CD4-positive, alpha-beta memory T cell (primary cell): ENCODE measurements around the gene CAMKK2. TPM values are rescaled to one million over a fixed set of nuclear protein-coding genes. Genes with fewer than 3 reads are reported as not detected.
A peak's percentile ranks its signal among the peaks of the same experiment; 100 is the strongest.
"Not testable (repeated sequence)": the region's sequence is repeated elsewhere in the genome, so short reads cannot be mapped to it uniquely, and the experiment has no call there.

ENCODE experiments used
- CTCF ChIA-PET: fragments of 350-600 bp; sonication (Branson Sonifier 250); formaldehyde crosslinking; loops from one replicate; lab custom pipeline; 2021; ENCODE audit warnings: inconsistent platforms; ENCODE audit not compliant: partially characterized antibody; lab: Charles Lee
- POLR2A ChIA-PET: fragments of 350-600 bp; sonication (Branson Sonifier 250); formaldehyde crosslinking; loops from one replicate; lab custom pipeline; 2021; ENCODE audit not compliant: partially characterized antibody; lab: Charles Lee
- DNase-seq, 5 donors: peaks; one replicate each; pipeline versions ENCODE4 v3.0.0 to v3.0.0-alpha.2; 2020 to 2022; ENCODE audit warnings: mixed read lengths in 1 of 5
- H3K27ac ChIP-seq: one replicate; pipeline ENCODE4 v1.7.0; 2013; ENCODE audit warnings: low read depth, low read length
- H3K27me3 ChIP-seq: 2 replicates; pipeline ENCODE4 v1.7.0; 2013; ENCODE audit warnings: mild to moderate bottlenecking, low read length, moderate library complexity; ENCODE audit not compliant: insufficient read depth
- H3K36me3 ChIP-seq: 2 replicates; pipeline ENCODE4 v1.7.0; 2013; ENCODE audit warnings: mild to moderate bottlenecking, low read length, moderate library complexity; ENCODE audit not compliant: insufficient read depth
- H3K4me1 ChIP-seq: 2 replicates; pipeline ENCODE4 v1.7.0; 2013; ENCODE audit warnings: mild to moderate bottlenecking, low read length, moderate library complexity; ENCODE audit not compliant: insufficient read depth
- H3K4me3 ChIP-seq, 2 donors: one replicate each; pipeline ENCODE4 v1.7.0; 2013; ENCODE audit warnings: low read length in 2 of 2, mild to moderate bottlenecking in 1 of 2
- H3K9me3 ChIP-seq, 2 donors: one replicate each; pipeline ENCODE4 v1.7.0; 2013; ENCODE audit warnings: low read length in 2 of 2, control low read depth in 1 of 2; ENCODE audit not compliant: control insufficient read depth in 1 of 2
- H3K27ac Mint-ChIP-seq, 7 donors: one replicate each; pipeline ENCODE4 v1.8.0; 2020 to 2021; ENCODE audit warnings: mixed read lengths in 7 of 7, mild to moderate bottlenecking in 6 of 7, inconsistent platforms in 3 of 7, moderate library complexity in 3 of 7
- H3K27me3 Mint-ChIP-seq, 2 donors: one replicate each; pipeline ENCODE4 v1.8.0; 2020 to 2021; ENCODE audit warnings: mixed read lengths in 2 of 2
- H3K36me3 Mint-ChIP-seq, 2 donors: one replicate each; pipeline ENCODE4 v1.8.0; 2020 to 2021; ENCODE audit warnings: mixed read lengths in 2 of 2, inconsistent platforms in 1 of 2, mild to moderate bottlenecking in 1 of 2
- H3K4me1 Mint-ChIP-seq, 4 donors: one replicate each; pipeline ENCODE4 v1.8.0; 2020 to 2021; ENCODE audit warnings: mixed read lengths in 4 of 4, mild to moderate bottlenecking in 1 of 4
- H3K4me3 Mint-ChIP-seq, 8 donors: one replicate each; pipeline ENCODE4 v1.8.0; 2020 to 2021; ENCODE audit warnings: mixed read lengths in 8 of 8, mild to moderate bottlenecking in 7 of 8, moderate library complexity in 6 of 8, inconsistent platforms in 3 of 8
- H3K9me3 Mint-ChIP-seq, 8 donors: one replicate each; pipeline ENCODE4 v1.8.0; 2020 to 2021; ENCODE audit warnings: mixed read lengths in 8 of 8, mild to moderate bottlenecking in 5 of 8, inconsistent platforms in 3 of 8, moderate library complexity in 1 of 8
- intact Hi-C: fragments of 100-400 bp; cut with micrococcal nuclease; formaldehyde crosslinking; loops from one replicate; pipeline ENCODE4 v1.15.1; 2023
- polyA plus RNA-seq, 2 donors: library from polyadenylated mRNA; unstranded; fragments of 300-500 nt; fragmentation: Illumina TruSeq; gene quantifications; one replicate each; pipeline ENCODE4 v1.2.3, GENCODE V29; 2021
- total RNA-seq, 2 experiments: library from RNA; stranded (reverse); gene quantifications; one replicate each; pipeline ENCODE4 v1.2.3, GENCODE V29; 2021

CAMKK2 gene
- total and polyA plus RNA-seq, 4 experiments from 2014 or later = 13.4 to 20.6 (median 18.5) TPM

DNA sequence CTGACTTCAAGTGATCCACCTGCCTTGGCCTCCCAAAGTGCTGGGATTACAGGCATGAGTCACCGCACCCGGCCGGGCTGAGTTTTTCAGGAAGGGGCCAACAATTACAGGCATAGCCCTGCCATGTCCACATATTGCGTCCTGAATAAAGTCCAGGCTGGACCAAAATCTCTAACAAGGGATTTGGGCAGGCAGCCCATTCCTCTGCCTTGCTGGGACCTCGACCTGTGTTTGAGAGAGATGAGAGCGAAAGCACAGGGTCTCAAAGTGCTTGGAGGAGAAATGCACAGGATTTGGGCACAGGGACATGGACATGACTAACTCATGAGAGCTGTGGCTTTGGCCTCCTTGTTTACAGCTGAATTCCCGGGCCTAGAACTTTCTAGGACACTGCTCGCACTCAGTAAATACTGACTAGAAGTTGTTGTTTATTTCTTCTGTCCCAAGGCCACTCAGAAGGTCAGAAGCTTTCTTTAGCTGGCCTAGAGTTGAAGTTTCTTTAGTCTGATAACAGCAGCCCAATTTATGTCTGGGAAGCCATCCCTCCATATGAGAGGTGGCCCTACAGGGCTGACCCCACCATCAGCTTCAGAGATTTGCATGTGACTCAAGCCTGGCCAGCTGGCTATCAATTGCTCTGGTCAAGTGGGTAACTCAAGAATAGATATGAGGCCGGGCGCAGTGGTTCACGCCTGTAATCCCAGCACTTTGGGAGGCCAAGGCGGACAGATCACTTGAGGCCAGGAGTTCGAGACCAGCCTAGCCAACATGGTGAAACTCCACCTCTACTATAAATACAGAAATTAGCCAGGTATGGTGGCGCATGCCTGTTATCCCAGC is 11.7 kb downstream of the CAMKK2 start:
- no peaks in the 10 kb centered on the region for H3K27me3 Mint-ChIP-seq
- intact Hi-C loops = no loop called here
- Histone ChIP-seq H3K36me3 (no peaks in the 10 kb centered on the region), H3K9me3 (no peaks in the 10 kb centered on the region), H3K27ac (no peak overlapping the region), H3K4me3 (no peak overlapping the region), H3K4me1 (no peaks in the 10 kb centered on the region), H3K27me3 (no peaks in the 10 kb centered on the region)
- H3K4me3 Mint-ChIP-seq = no peak overlapping the region
- POLR2A ChIA-PET = interaction anchor here (1.0 kb wide), 1 partner anchor 75 kb away, joined by 3 read pairs; no protein-coding TSS in a partner anchor
- no peak overlapping the region for H3K27ac Mint-ChIP-seq
- H3K4me1 Mint-ChIP-seq = peaks cover 0 to 4% (median 0%) of the 10 kb centered on the region in 4 donors
- DNase-seq = no peak
- CTCF ChIA-PET = interaction anchor here (0.7 kb wide), 1 partner anchor 54 kb away, joined by 3 read pairs; no protein-coding TSS in a partner anchor
- peaks cover 0 to 2% (median 0%) of the 10 kb centered on the region in 8 donors for H3K9me3 Mint-ChIP-seq
- H3K36me3 Mint-ChIP-seq = no peaks in the 10 kb centered on the region

DNA sequence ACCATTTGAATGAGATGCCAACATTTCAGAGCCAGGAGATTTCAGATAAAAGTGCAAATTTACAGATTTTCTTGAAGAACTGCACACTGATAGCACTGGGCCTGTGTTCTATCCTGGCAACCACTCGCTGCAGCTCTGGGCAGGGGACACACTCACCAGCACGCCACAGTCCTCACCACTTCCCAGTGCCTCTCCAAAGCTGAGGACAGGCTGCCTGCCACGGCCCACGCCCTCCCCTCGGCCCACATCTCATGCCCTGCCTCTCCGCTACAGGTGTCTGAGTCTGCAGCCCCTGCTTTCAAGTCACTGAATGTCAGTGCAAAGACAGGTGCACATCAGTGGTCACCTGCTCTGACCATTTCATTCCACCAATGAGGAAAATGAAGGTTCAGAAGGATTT is 12.7 kb downstream of the CAMKK2 start:
- H3K4me3 ChIP-seq = no peak overlapping the region
- no peak overlapping the region for H3K4me3 Mint-ChIP-seq
- ChIA-PET POLR2A (no interaction called here), CTCF (no interaction called here)
- no peaks in the 10 kb centered on the region for H3K36me3 ChIP-seq
- DNase-seq = no peak
- intact Hi-C loops = no loop called here
- peaks cover 0 to 4% (median 0%) of the 10 kb centered on the region in 4 donors for H3K4me1 Mint-ChIP-seq
- peak overlapping the region in 1 of 7 donors; percentile 36 for H3K27ac Mint-ChIP-seq
- no peaks in the 10 kb centered on the region for H3K36me3 Mint-ChIP-seq
- H3K9me3 ChIP-seq = no peaks in the 10 kb centered on the region
- peaks cover 0 to 2% (median 0%) of the 10 kb centered on the region in 8 donors for H3K9me3 Mint-ChIP-seq
- H3K27ac ChIP-seq = no peak overlapping the region
- no peaks in the 10 kb centered on the region for H3K27me3 Mint-ChIP-seq
- H3K27me3 ChIP-seq = no peaks in the 10 kb centered on the region
- H3K4me1 ChIP-seq = no peaks in the 10 kb centered on the region

GRCh38 chr12:121283388-121283787 is 13.1 kb downstream of the CAMKK2 start:
- H3K4me3 ChIP-seq = no peak overlapping the region
- H3K36me3 Mint-ChIP-seq = no peaks in the 10 kb centered on the region
- intact Hi-C loops = no loop called here
- ChIA-PET POLR2A (no interaction called here), CTCF (no interaction called here)
- DNase-seq = no peak
- no peak overlapping the region for H3K27ac Mint-ChIP-seq
- H3K27me3 Mint-ChIP-seq = no peaks in the 10 kb centered on the region
- peaks cover 0 to 2% (median 0%) of the 10 kb centered on the region in 8 donors for H3K9me3 Mint-ChIP-seq
- H3K27ac ChIP-seq = no peak overlapping the region
- H3K36me3 ChIP-seq = no peaks in the 10 kb centered on the region
- H3K9me3 ChIP-seq = no peaks in the 10 kb centered on the region
- peaks cover 0 to 2% (median 0%) of the 10 kb centered on the region in 4 donors for H3K4me1 Mint-ChIP-seq
- H3K4me1 ChIP-seq = no peaks in the 10 kb centered on the region
- H3K4me3 Mint-ChIP-seq = no peak overlapping the region
- H3K27me3 ChIP-seq = no peaks in the 10 kb centered on the region

GRCh38 chr12:121282910-121283309 is 13.6 kb downstream of the CAMKK2 start:
- intact Hi-C loops, POLR2A ChIA-PET, CTCF ChIA-PET, H3K4me1 Mint-ChIP-seq, H3K27me3 ChIP-seq, H3K36me3 ChIP-seq, H3K4me3 Mint-ChIP-seq, H3K9me3 Mint-ChIP-seq, H3K9me3 ChIP-seq, H3K27me3 Mint-ChIP-seq, H3K27ac Mint-ChIP-seq, H3K27ac ChIP-seq, H3K4me1 ChIP-seq, H3K4me3 ChIP-seq, H3K36me3 Mint-ChIP-seq, DNase-seq: not testable (repeated sequence)

- Histone ChIP-seq H3K27ac (no peak overlapping the region), H3K9me3 (no peaks in the 10 kb centered on the region), H3K4me3 (no peak overlapping the region), H3K27me3 (no peaks in the 10 kb centered on the region), H3K36me3 (no peaks in the 10 kb centered on the region), H3K4me1 (no peaks in the 10 kb centered on the region)
- H3K9me3 Mint-ChIP-seq = peaks cover 0 to 2% (median 0%) of the 10 kb centered on the region in 8 donors
- no peak overlapping the region for H3K4me3 Mint-ChIP-seq
- POLR2A ChIA-PET = no interaction called here
- peaks cover 0 to 4% of the 10 kb centered on the region in 2 donors for H3K36me3 Mint-ChIP-seq
- peaks cover 0 to 3% (median under 1%) of the 10 kb centered on the region in 4 donors for H3K4me1 Mint-ChIP-seq
- intact Hi-C loops = no loop called here
- H3K27me3 Mint-ChIP-seq = no peaks in the 10 kb centered on the region
- DNase-seq = no peak
- peak overlapping the region in 5 of 7 donors; percentile 30 to 92 (median 57) for H3K27ac Mint-ChIP-seq
- CTCF ChIA-PET = no interaction called here
Observed at GRCh38 chr12:121282072-121282742, 14.3 kb downstream of the CAMKK2 start.

- DNase-seq, H3K27ac Mint-ChIP-seq, H3K36me3 ChIP-seq, H3K4me1 Mint-ChIP-seq, H3K9me3 ChIP-seq, H3K27ac ChIP-seq, POLR2A ChIA-PET, intact Hi-C loops, H3K36me3 Mint-ChIP-seq, CTCF ChIA-PET, H3K27me3 ChIP-seq, H3K9me3 Mint-ChIP-seq, H3K4me3 Mint-ChIP-seq, H3K27me3 Mint-ChIP-seq, H3K4me3 ChIP-seq, H3K4me1 ChIP-seq: not testable (repeated sequence)
Observed at GRCh38 chr12:121281116-121281515, 15.4 kb downstream of the CAMKK2 start.

DNA sequence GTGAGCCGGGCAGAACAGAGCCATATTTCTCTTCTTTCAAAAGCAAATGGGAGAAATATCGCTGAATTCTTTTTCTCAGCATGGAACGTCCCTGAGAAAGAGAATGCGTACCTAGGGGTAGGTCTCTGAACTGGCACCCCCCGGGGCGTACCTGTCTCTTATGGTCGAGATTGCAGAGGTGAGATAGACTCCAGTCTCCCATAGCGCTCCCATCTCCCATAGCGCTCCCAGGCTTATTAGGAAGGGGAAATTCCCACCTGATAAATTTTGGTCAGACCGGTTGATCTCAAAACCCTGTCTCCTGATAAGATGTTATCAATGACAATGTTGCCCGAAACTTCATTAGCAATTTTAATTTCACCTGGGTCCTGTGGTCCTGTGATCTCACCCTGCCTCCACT is 16.0 kb downstream of the CAMKK2 start:
- H3K27ac ChIP-seq, POLR2A ChIA-PET, H3K4me1 Mint-ChIP-seq, H3K27me3 Mint-ChIP-seq, DNase-seq, intact Hi-C loops, H3K36me3 ChIP-seq, H3K4me3 Mint-ChIP-seq, H3K36me3 Mint-ChIP-seq, H3K4me1 ChIP-seq, H3K9me3 Mint-ChIP-seq, H3K27me3 ChIP-seq, H3K27ac Mint-ChIP-seq, H3K4me3 ChIP-seq, CTCF ChIA-PET, H3K9me3 ChIP-seq: not testable (repeated sequence)
